Kasumi-1 (cell line): ENCODE data around the gene NFIB.

ENCODE experiments used
- DNase-seq, 2 experiments: peaks; one replicate each; lab custom pipeline; 2025; lab: John Stamatoyannopoulos, UW

NFIB gene

GRCh38 chr9:14246951-14247350, 67.0 kb downstream of the NFIB start:
- DNase-seq = no peak

- no peak for DNase-seq
Observed at GRCh38 chr9:14245901-14246525, 67.9 kb downstream of the NFIB start.

GRCh38 chr9:14243514-14244042, 70.4 kb downstream of the NFIB start:
- no peak for DNase-seq

GRCh38 chr9:14242150-14242805, 71.7 kb downstream of the NFIB start:
- DNase-seq = no peak

GRCh38 chr9:14240537-14240936, 73.4 kb downstream of the NFIB start:
- no peak for DNase-seq

- no peak for DNase-seq
Observed at GRCh38 chr9:14238518-14238917, 75.4 kb downstream of the NFIB start.

- no peak for DNase-seq
Observed at GRCh38 chr9:14238079-14238478, 75.9 kb downstream of the NFIB start.

- no peak for DNase-seq
Observed at GRCh38 chr9:14236591-14236990, 77.3 kb downstream of the NFIB start.

GRCh38 chr9:14232111-14232510, 81.8 kb downstream of the NFIB start:
- DNase-seq = no peak

- no peak for DNase-seq
Observed at GRCh38 chr9:14231196-14231990, 82.5 kb downstream of the NFIB start.

GRCh38 chr9:14228602-14229001, 85.3 kb downstream of the NFIB start:
- no peak for DNase-seq

- no peak for DNase-seq
Observed at GRCh38 chr9:14226855-14227532, 86.9 kb downstream of the NFIB start.

GRCh38 chr9:14223081-14223480, 90.9 kb downstream of the NFIB start:
- DNase-seq = no peak

- no peak for DNase-seq
Observed at GRCh38 chr9:14222149-14222835, 91.6 kb downstream of the NFIB start.

- no peak for DNase-seq
Observed at GRCh38 chr9:14221558-14221957, 92.4 kb downstream of the NFIB start.

- no peak for DNase-seq
Observed at GRCh38 chr9:14221119-14221518, 92.8 kb downstream of the NFIB start.

GRCh38 chr9:14220256-14220655, 93.7 kb downstream of the NFIB start:
- no peak for DNase-seq

GRCh38 chr9:14219850-14220249, 94.1 kb downstream of the NFIB start:
- no peak for DNase-seq

- DNase-seq = no peak
Observed at GRCh38 chr9:14218253-14218652, 95.7 kb downstream of the NFIB start.

GRCh38 chr9:14216612-14217194, 97.2 kb downstream of the NFIB start:
- no peak for DNase-seq

GRCh38 chr9:14215614-14216013, 98.3 kb downstream of the NFIB start:
- DNase-seq = no peak
